Neural progenitor cell (in vitro differentiated cells): Measurements from ENCODE around the gene FST. TPM values are rescaled to one million over a fixed set of nuclear protein-coding genes. Genes with fewer than 3 reads are reported as not detected.

Experiments
- DNase-seq: peaks from one replicate; pipeline ENCODE4 v3.0.0-alpha.2; 2016; ENCODE audit warnings: low spot score
- H2AFZ ChIP-seq: fragments of 200-600 bp; sonication (generic); replicated peaks from 2 replicates; pipeline ENCODE4 v1.6.1; 2016; ENCODE audit warnings: antibody characterized with exemption
- H3F3A ChIP-seq: fragments of 200-600 bp; sonication (generic); 2 replicates; pipeline ENCODE4 v1.6.1; 2016; ENCODE audit warnings: antibody characterized with exemption, low read depth
- H3K27ac ChIP-seq: fragments of 200-600 bp; sonication (generic); 2 replicates; pipeline ENCODE4 v1.5.1; 2016; ENCODE audit warnings: mild to moderate bottlenecking
- H3K27me3 ChIP-seq: fragments of 200-600 bp; sonication (generic); 2 replicates; pipeline ENCODE4 v1.6.1; 2016; ENCODE audit warnings: mild to moderate bottlenecking, moderate library complexity
- H3K36me3 ChIP-seq: fragments of 200-600 bp; sonication (generic); 2 replicates; pipeline ENCODE4 v1.5.1; 2016
- H3K4me1 ChIP-seq: fragments of 200-600 bp; sonication (generic); 2 replicates; pipeline ENCODE4 v1.6.1; 2016; ENCODE audit warnings: mixed run types
- H3K4me2 ChIP-seq: fragments of 200-600 bp; sonication (generic); 2 replicates; pipeline ENCODE4 v1.6.1; 2016
- H3K4me3 ChIP-seq: fragments of 200-600 bp; sonication (generic); 2 replicates; pipeline ENCODE4 v1.5.1; 2016
- H3K79me2 ChIP-seq: fragments of 200-600 bp; sonication (generic); 2 replicates; pipeline ENCODE4 v1.6.1; 2016; ENCODE audit warnings: low read depth
- H3K9ac ChIP-seq: fragments of 200-600 bp; sonication (generic); 2 replicates; pipeline ENCODE4 v1.6.1; 2016
- H3K9me3 ChIP-seq: fragments of 200-600 bp; sonication (generic); 2 replicates; pipeline ENCODE4 v1.5.1; 2016; ENCODE audit warnings: low read depth
- H4K20me1 ChIP-seq: fragments of 200-600 bp; sonication (generic); 2 replicates; pipeline ENCODE4 v1.6.1; 2016; ENCODE audit warnings: low read depth
- H3K27ac Mint-ChIP-seq: 3 replicates; pipeline ENCODE4 v1.8.0; 2021; ENCODE audit warnings: mixed read lengths
- H3K27me3 Mint-ChIP-seq: 2 replicates; pipeline ENCODE4 v1.8.0; 2022; ENCODE audit warnings: low read depth, mild to moderate bottlenecking, inconsistent platforms, moderate library complexity, mixed read lengths; ENCODE audit not compliant: insufficient read depth
- H3K36me3 Mint-ChIP-seq: 3 replicates; pipeline ENCODE4 v1.8.0; 2021; ENCODE audit warnings: mixed read lengths
- H3K4me1 Mint-ChIP-seq: 3 replicates; pipeline ENCODE4 v1.8.0; 2021; ENCODE audit warnings: mixed read lengths
- H3K4me3 Mint-ChIP-seq: 3 replicates; pipeline ENCODE4 v1.8.0; 2021; ENCODE audit warnings: mild to moderate bottlenecking, moderate library complexity, mixed read lengths
- H3K9me3 Mint-ChIP-seq: 3 replicates; pipeline ENCODE4 v1.8.0; 2020; ENCODE audit warnings: mixed read lengths
- CTCF ChIP-seq: fragments of 200-600 bp; sonication (generic); IDR thresholded peaks from 2 replicates; pipeline ENCODE4 v1.5.1; 2017; ENCODE audit warnings: antibody characterized with exemption, mild to moderate bottlenecking
- EZH2 ChIP-seq: fragments of 200-600 bp; sonication (generic); IDR thresholded peaks from 2 replicates; pipeline ENCODE4 v1.6.1; 2017; ENCODE audit warnings: antibody characterized with exemption, mild to moderate bottlenecking, moderate library complexity
- EZH2phosphoT487 ChIP-seq: fragments of 200-600 bp; sonication (generic); IDR thresholded peaks from 2 replicates; pipeline ENCODE4 v1.6.1; 2017; ENCODE audit warnings: antibody characterized with exemption
- total RNA-seq: library from RNA; depleted of rRNA; stranded (reverse); fragments of >200 nt; gene quantifications from 2 replicates; pipeline ENCODE4 v1.2.3, GENCODE V29; 2015; ENCODE audit warnings: low replicate concordance

FST gene
- total RNA-seq, 1 donor from 2014 or later, result 79.4 TPM

DNA sequence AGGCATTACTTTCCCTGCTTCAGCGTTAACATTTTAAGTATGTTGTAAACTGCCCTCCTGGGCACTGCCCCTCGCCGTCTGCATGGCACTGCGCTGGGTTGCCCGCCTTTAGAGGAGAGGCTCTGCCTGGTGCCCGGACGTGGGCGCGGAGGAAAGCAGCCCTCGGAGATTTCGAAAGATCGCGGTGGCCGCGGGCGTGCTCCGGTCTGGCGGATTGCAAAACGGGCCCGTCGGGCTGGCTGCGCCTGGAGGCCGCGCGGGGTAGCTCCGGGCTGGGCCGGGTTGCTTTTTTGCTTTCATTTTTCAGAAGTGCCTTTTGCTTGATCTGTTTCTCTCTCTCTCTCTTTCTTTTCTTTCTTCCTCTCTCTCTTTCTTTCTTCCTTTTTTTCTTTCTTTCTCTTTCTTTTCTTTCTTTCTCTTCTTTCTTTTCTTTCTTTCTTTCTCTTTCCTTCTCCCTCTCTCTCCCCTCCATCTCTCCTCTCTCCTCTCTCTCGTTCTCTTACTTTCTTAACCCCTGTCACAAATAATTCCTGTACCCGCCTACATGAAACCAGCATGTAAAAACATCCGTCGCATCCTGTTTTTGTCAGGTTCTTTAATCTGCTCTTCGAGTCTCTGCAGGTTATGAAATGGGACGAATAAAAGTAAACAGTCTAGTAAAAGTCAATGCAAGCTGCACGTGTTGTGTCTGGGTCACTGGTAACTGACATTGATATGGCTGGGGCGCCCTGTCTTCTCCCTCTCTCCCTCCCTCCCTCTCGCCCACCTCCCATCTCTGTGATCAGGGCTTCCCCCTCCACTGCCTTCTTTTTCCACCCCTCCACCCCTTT, 1.7 kb downstream of the FST start:
- H3K9ac ChIP-seq, result peak overlapping the region; percentile 64
- peaks cover 8% of the 10 kb centered on the region for H4K20me1 ChIP-seq
- Mint-ChIP-seq H3K27ac (no peak overlapping the region), H3K36me3 (peaks cover 13% of the 10 kb centered on the region), H3K4me1 (peaks cover 15% of the 10 kb centered on the region), H3K9me3 (peaks cover 2% of the 10 kb centered on the region), H3K4me3 (peak overlapping the region; percentile 96), H3K27me3 (peaks cover 9% of the 10 kb centered on the region)
- peak overlapping the region; percentile 88 for H3K4me2 ChIP-seq
- H3F3A ChIP-seq, result peaks cover 77% of the 10 kb centered on the region
- H3K27ac ChIP-seq, result no peak overlapping the region
- peaks cover 56% of the 10 kb centered on the region for H3K79me2 ChIP-seq
- TF ChIP-seq EZH2phosphoT487, result no peak
- peak; percentile 27 for TF ChIP-seq CTCF
- no peak for TF ChIP-seq EZH2
- no peaks in the 10 kb centered on the region for H3K9me3 ChIP-seq
- H3K36me3 ChIP-seq, result peaks cover 13% of the 10 kb centered on the region
- peak overlapping the region; percentile 76 for H2AFZ ChIP-seq
- peaks cover 16% of the 10 kb centered on the region for H3K4me1 ChIP-seq
- H3K4me3 ChIP-seq, result peak overlapping the region; percentile 75
- no peaks in the 10 kb centered on the region for H3K27me3 ChIP-seq
- peak; percentile 66 for DNase-seq

GRCh38 chr5:53482717-53483638, 2.5 kb downstream of the FST start:
- DNase-seq, result peak; percentile 77
- no peak overlapping the region for H3K27ac ChIP-seq
- TF ChIP-seq CTCF, result peak; percentile 67
- TF ChIP-seq EZH2, result no peak
- Mint-ChIP-seq H3K9me3 (peaks cover 2% of the 10 kb centered on the region), H3K4me3 (peak overlapping the region; percentile 96), H3K27ac (peak overlapping the region; percentile 88), H3K36me3 (peaks cover 13% of the 10 kb centered on the region), H3K27me3 (peaks cover 9% of the 10 kb centered on the region), H3K4me1 (peaks cover 15% of the 10 kb centered on the region)
- H3F3A ChIP-seq, result peaks cover 80% of the 10 kb centered on the region
- H3K9me3 ChIP-seq, result no peaks in the 10 kb centered on the region
- peak overlapping the region; percentile 76 for H2AFZ ChIP-seq
- peaks cover 56% of the 10 kb centered on the region for H3K79me2 ChIP-seq
- peak overlapping the region; percentile 75 for H3K4me3 ChIP-seq
- peak overlapping the region; percentile 88 for H3K4me2 ChIP-seq
- no peaks in the 10 kb centered on the region for H3K27me3 ChIP-seq
- no peak overlapping the region for H3K9ac ChIP-seq
- peaks cover 13% of the 10 kb centered on the region for H3K36me3 ChIP-seq
- peaks cover 8% of the 10 kb centered on the region for H4K20me1 ChIP-seq
- peaks cover 14% of the 10 kb centered on the region for H3K4me1 ChIP-seq

GRCh38 chr5:53487436-53487835, 7.0 kb downstream of the FST start:
- no peak for TF ChIP-seq CTCF
- TF ChIP-seq EZH2phosphoT487, result no peak
- Histone ChIP-seq H3K27me3 (no peaks in the 10 kb centered on the region), H3K4me2 (no peak overlapping the region), H3K9ac (no peak overlapping the region), H3K79me2 (peaks cover 28% of the 10 kb centered on the region), H3K27ac (peak overlapping the region; percentile 65), H2AFZ (no peak overlapping the region), H3F3A (peaks cover 58% of the 10 kb centered on the region), H3K9me3 (no peaks in the 10 kb centered on the region), H4K20me1 (peaks cover 3% of the 10 kb centered on the region), H3K36me3 (peaks cover 13% of the 10 kb centered on the region), H3K4me1 (peaks cover 22% of the 10 kb centered on the region), H3K4me3 (no peak overlapping the region)
- H3K36me3 Mint-ChIP-seq, result peaks cover 13% of the 10 kb centered on the region
- no peak overlapping the region for H3K4me3 Mint-ChIP-seq
- H3K4me1 Mint-ChIP-seq, result peaks cover 8% of the 10 kb centered on the region
- peaks cover 5% of the 10 kb centered on the region for H3K27me3 Mint-ChIP-seq
- DNase-seq, result no peak
- H3K27ac Mint-ChIP-seq, result no peak overlapping the region
- H3K9me3 Mint-ChIP-seq, result no peaks in the 10 kb centered on the region
